ENCODE measurements around the gene GFPT1.
"Not testable (repeated sequence)": the region's sequence is repeated elsewhere in the genome, so short reads cannot be mapped to it uniquely, and the experiment has no call there.

The GFPT1 gene

GRCh38 chr2:69382547-69382946 is 4.5 kb downstream of the GFPT1 start:
- DNase-seq: no peak

GRCh38 chr2:69381337-69381737 is 5.7 kb downstream of the GFPT1 start:
- DNase-seq: no peak

- no peak for DNase-seq
These were observed 6.7 kb downstream of the GFPT1 start for GRCh38 chr2:69380072-69380917.

GRCh38 chr2:69376403-69376802 is 10.6 kb downstream of the GFPT1 start:
- DNase-seq: no peak

GRCh38 chr2:69375494-69376353 is 11.3 kb downstream of the GFPT1 start:
- DNase-seq: no peak

GRCh38 chr2:69372767-69373166 is 14.3 kb downstream of the GFPT1 start:
- no peak for DNase-seq

GRCh38 chr2:69369802-69370201 is 17.2 kb downstream of the GFPT1 start:
- DNase-seq: no peak

GRCh38 chr2:69368588-69368987 is 18.4 kb downstream of the GFPT1 start:
- no peak for DNase-seq

GRCh38 chr2:69359371-69359770 is 27.7 kb downstream of the GFPT1 start:
- no peak for DNase-seq

GRCh38 chr2:69358914-69359313 is 28.1 kb downstream of the GFPT1 start:
- DNase-seq: no peak

GRCh38 chr2:69356471-69356870 is 30.6 kb downstream of the GFPT1 start:
- DNase-seq: no peak

GRCh38 chr2:69354976-69355375 is 32.1 kb downstream of the GFPT1 start:
- DNase-seq: not testable (repeated sequence)

- DNase-seq: no peak
These were observed 33.7 kb downstream of the GFPT1 start for GRCh38 chr2:69353360-69353759.

- no peak for DNase-seq
These were observed 38.2 kb downstream of the GFPT1 start for GRCh38 chr2:69348781-69349180.

GRCh38 chr2:69345434-69345833 is 41.6 kb downstream of the GFPT1 start:
- no peak for DNase-seq

GRCh38 chr2:69344305-69344704 is 42.7 kb downstream of the GFPT1 start:
- no peak for DNase-seq

- no peak for DNase-seq
These were observed 46.8 kb downstream of the GFPT1 start for GRCh38 chr2:69340101-69340775.

GRCh38 chr2:69335311-69335710 is 51.7 kb downstream of the GFPT1 start:
- no peak for DNase-seq

- DNase-seq: no peak
These were observed 53.7 kb downstream of the GFPT1 start for GRCh38 chr2:69333352-69333751.

GRCh38 chr2:69330781-69331180 is 56.2 kb downstream of the GFPT1 start:
- no peak for DNase-seq

- DNase-seq: no peak
These were observed 64.4 kb downstream of the GFPT1 start for GRCh38 chr2:69322631-69323030.

- no peak for DNase-seq
These were observed 70.5 kb downstream of the GFPT1 start for GRCh38 chr2:69316550-69316949.

- DNase-seq: no peak
These were observed 71.8 kb downstream of the GFPT1 start for GRCh38 chr2:69315160-69315761.

Data from activated CD4-positive, alpha-beta T cell treated with anti-CD3 and anti-CD28 coated beads for 4 hours (primary cell).